Keratinocyte (primary cell): Measurements from ENCODE around the gene SLC7A11.

Experiments used
- EZH2 ChIP-seq: IDR thresholded peaks from one replicate; pipeline ENCODE4 v1.6.1; 2012; ENCODE audit warnings: inconsistent platforms, mild to moderate bottlenecking, low read length, moderate library complexity
- TF ChIP-seq, protein P1 (sequence below), 3 experiments: IDR thresholded peaks in 1 of 3; conservative IDR thresholded peaks in 1 of 3; optimal IDR thresholded peaks in 1 of 3; 2 replicates in 2 of 3; 3 replicates in 1 of 3; pipeline versions ENCODE3 to v1.5.1; 2011; ENCODE audit warnings: low read length in 3 of 3, mild to moderate bottlenecking in 3 of 3, moderate library complexity in 2 of 3, control low read depth in 1 of 3, inconsistent platforms in 1 of 3; ENCODE audit not compliant: insufficient read depth in 2 of 3; ENCODE audit errors: extremely low read depth in 1 of 3

DNA sequence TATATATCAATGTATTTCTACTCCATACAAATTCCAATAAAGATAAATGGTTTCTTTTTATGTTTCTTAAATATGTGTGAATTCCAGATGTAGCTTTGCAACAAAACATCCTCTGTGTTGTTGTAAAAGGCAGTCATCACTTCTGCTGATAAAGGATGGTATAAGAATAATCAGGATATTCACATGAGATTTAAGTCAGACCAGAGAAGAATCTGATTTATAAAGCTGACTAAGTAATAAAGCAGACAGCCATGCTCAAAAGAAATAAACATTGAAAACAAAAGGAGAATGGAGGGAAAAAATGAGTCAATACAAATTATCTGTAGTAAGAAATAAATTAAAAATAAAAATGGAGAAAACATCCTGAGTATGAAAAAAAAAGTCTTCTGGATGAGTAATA, 27.0 kb upstream of the SLC7A11 start:
- TF ChIP-seq, protein P1, sequence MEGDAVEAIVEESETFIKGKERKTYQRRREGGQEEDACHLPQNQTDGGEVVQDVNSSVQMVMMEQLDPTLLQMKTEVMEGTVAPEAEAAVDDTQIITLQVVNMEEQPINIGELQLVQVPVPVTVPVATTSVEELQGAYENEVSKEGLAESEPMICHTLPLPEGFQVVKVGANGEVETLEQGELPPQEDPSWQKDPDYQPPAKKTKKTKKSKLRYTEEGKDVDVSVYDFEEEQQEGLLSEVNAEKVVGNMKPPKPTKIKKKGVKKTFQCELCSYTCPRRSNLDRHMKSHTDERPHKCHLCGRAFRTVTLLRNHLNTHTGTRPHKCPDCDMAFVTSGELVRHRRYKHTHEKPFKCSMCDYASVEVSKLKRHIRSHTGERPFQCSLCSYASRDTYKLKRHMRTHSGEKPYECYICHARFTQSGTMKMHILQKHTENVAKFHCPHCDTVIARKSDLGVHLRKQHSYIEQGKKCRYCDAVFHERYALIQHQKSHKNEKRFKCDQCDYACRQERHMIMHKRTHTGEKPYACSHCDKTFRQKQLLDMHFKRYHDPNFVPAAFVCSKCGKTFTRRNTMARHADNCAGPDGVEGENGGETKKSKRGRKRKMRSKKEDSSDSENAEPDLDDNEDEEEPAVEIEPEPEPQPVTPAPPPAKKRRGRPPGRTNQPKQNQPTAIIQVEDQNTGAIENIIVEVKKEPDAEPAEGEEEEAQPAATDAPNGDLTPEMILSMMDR (optimal IDR thresholded peaks at IDR 0.05 in 1 of 3, IDR thresholded peaks at IDR 0.05 in 1 of 3, conservative IDR thresholded peaks at IDR 0.05 in 1 of 3; ENCODE audit: extremely low read depth in 1 of 3, insufficient read depth in 2 of 3, low read length in 3 of 3): no peak
- TF ChIP-seq EZH2: no peak
